ENCODE results near the gene DUS1L. TPM values are rescaled to one million over a fixed set of nuclear protein-coding genes. Genes with fewer than 3 reads are reported as not detected.

The DUS1L gene
- total RNA-seq, 1 experiment from 2014 or later, result 176 TPM

DNA sequence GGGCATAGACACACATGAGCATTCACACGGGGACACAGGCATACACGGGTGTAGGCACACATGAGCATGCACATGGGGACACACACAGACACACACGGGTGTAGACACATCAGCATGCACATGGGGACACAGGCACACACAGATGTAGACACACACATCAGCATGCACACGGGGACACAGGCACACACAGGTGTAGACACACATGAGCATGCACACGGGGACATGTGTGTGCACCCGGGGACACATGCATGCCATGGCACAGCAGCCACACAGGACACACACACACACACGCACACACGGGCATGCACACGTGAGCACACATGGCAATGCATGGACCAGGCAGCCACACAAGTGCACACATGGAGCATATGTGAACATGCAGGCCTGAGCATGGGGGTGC is 23.0 kb downstream of the DUS1L start (continued):
- TF ChIP-seq, protein P1, sequence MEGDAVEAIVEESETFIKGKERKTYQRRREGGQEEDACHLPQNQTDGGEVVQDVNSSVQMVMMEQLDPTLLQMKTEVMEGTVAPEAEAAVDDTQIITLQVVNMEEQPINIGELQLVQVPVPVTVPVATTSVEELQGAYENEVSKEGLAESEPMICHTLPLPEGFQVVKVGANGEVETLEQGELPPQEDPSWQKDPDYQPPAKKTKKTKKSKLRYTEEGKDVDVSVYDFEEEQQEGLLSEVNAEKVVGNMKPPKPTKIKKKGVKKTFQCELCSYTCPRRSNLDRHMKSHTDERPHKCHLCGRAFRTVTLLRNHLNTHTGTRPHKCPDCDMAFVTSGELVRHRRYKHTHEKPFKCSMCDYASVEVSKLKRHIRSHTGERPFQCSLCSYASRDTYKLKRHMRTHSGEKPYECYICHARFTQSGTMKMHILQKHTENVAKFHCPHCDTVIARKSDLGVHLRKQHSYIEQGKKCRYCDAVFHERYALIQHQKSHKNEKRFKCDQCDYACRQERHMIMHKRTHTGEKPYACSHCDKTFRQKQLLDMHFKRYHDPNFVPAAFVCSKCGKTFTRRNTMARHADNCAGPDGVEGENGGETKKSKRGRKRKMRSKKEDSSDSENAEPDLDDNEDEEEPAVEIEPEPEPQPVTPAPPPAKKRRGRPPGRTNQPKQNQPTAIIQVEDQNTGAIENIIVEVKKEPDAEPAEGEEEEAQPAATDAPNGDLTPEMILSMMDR (IDR thresholded peaks at IDR 0.05 in 2 of 3, conservative IDR thresholded peaks at IDR 0.05 in 1 of 3; ENCODE audit: borderline replicate concordance in 1 of 3, insufficient read depth in 1 of 3, low read depth in 2 of 3, low read length in 2 of 3), result no peak
- TF ChIP-seq ATF3 (IDR thresholded peaks at IDR 0.05) (no peak), ELF1 (IDR thresholded peaks at IDR 0.05; ENCODE audit: borderline replicate concordance, low read depth) (no peak)

- H3K9me2 ChIP-seq (ENCODE audit: insufficient read depth), result no peaks in the 10 kb centered on the region
- no peak for ATAC-seq
- H3K27ac ChIP-seq (ENCODE audit: low read depth, low read length), result no peak overlapping the region
- H3K4me1 ChIP-seq (ENCODE audit: control insufficient read depth in 1 of 2, insufficient read depth in 2 of 2, low read length in 2 of 2), result peaks cover 6 to 11% of the 10 kb centered on the region in 2 experiments
- RAD21 ChIA-PET (ENCODE audit: low non-redundant PET in 1 of 2, low total read pairs in 2 of 2, uncharacterized antibody in 2 of 2, unreplicated experiment in 2 of 2), result no interaction called here
- H3K36me3 ChIP-seq (ENCODE audit: control insufficient read depth in 1 of 2, insufficient read depth in 2 of 2, low read length in 2 of 2), result no peaks in the 10 kb centered on the region
- intact Hi-C loops (cut with micrococcal nuclease), result no loop called here
- no TSS peak for BruUV-seq (replicated peaks)
- H3K4me2 ChIP-seq (ENCODE audit: low read length), result no peak overlapping the region
- no peak overlapping the region for H3K4me3 ChIP-seq (replicated peaks in 1 of 2; ENCODE audit: low read depth in 1 of 2, low read length in 2 of 2)
- TF ChIP-seq SP1 (IDR thresholded peaks at IDR 0.05; ENCODE audit: low read depth), result no peak
- TF ChIP-seq SRF (IDR thresholded peaks at IDR 0.05; ENCODE audit: low read depth), result no peak
- no peak for TF ChIP-seq FOSL1 (IDR thresholded peaks at IDR 0.05; ENCODE audit: low read depth)
- no peak for TF ChIP-seq YY1 (IDR thresholded peaks at IDR 0.05; ENCODE audit: extremely low read depth, insufficient replicate concordance, low read depth, low read length)
- TF ChIP-seq ELF1 (IDR thresholded peaks at IDR 0.05; ENCODE audit: borderline replicate concordance, low read depth), result no peak
- H3K27me3 ChIP-seq (ENCODE audit: insufficient read depth, low read length), result no peaks in the 10 kb centered on the region
- peaks cover 8% of the 10 kb centered on the region; the same call in 1 of the 2 replicates for H3K79me2 ChIP-seq (ENCODE audit: insufficient read depth, low read length)
- H3K9ac ChIP-seq (ENCODE audit: low read length), result no peak overlapping the region
- no peaks in the 10 kb centered on the region for H3K9me3 ChIP-seq (ENCODE audit: control insufficient read depth in 1 of 2, insufficient read depth in 1 of 2, low read depth in 1 of 2, low read length in 2 of 2)
- no peak overlapping the region for H2AFZ ChIP-seq (ENCODE audit: low read depth, low read length, poor library complexity, severe bottlenecking)
- POLR2A ChIA-PET, result no interaction called here
- H4K20me1 ChIP-seq (ENCODE audit: insufficient read depth), result no peaks in the 10 kb centered on the region
- CTCF ChIA-PET, result interaction anchor here (1.2 kb wide), 1 partner anchor 11 kb away, joined by 3 read pairs; no protein-coding TSS in a partner anchor
- no peak for DNase-seq (ENCODE audit: low read depth, low spot score)
Observed at GRCh38 chr17:82041144-82041814, 24.3 kb downstream of the DUS1L start.
